ENCODE measurements around the gene TYSND1.

Gene TYSND1

GRCh38 chr10:70169011-70169410 lies 22.5 kb upstream of the TYSND1 start:
- H3K4me3 ChIP-seq (ENCODE audit: low read depth, low read length), result peak overlapping the region; percentile 94
- DNase-seq (ENCODE audit: low read depth), result no peak
- TF ChIP-seq MYC (IDR thresholded peaks at IDR 0.05; ENCODE audit: low read depth, low read length) (no peak), CTCF (IDR thresholded peaks at IDR 0.05; ENCODE audit: low read depth, low read length) (no peak)

GRCh38 chr10:70167246-70167645 lies 20.7 kb upstream of the TYSND1 start:
- TF ChIP-seq MAX (IDR thresholded peaks at IDR 0.05; ENCODE audit: low read depth, low read length) (no peak), CTCF (IDR thresholded peaks at IDR 0.05; ENCODE audit: low read depth, low read length) (no peak), POLR2A (IDR thresholded peaks at IDR 0.05; ENCODE audit: extremely low read depth, insufficient read length) (no peak), MYC (IDR thresholded peaks at IDR 0.05; ENCODE audit: low read depth, low read length) (no peak)
- H3K4me3 ChIP-seq (ENCODE audit: low read depth, low read length), result no peak overlapping the region
- DNase-seq (ENCODE audit: low read depth), result no peak

- H3K4me3 ChIP-seq (ENCODE audit: low read depth, low read length), result no peak overlapping the region
- DNase-seq (ENCODE audit: low read depth), result no peak
- no peak for TF ChIP-seq CTCF (IDR thresholded peaks at IDR 0.05; ENCODE audit: low read depth, low read length)
- TF ChIP-seq MYC (IDR thresholded peaks at IDR 0.05; ENCODE audit: low read depth, low read length), result no peak
- no peak for TF ChIP-seq POLR2A (IDR thresholded peaks at IDR 0.05; ENCODE audit: extremely low read depth, insufficient read length)
- TF ChIP-seq MAX (IDR thresholded peaks at IDR 0.05; ENCODE audit: low read depth, low read length), result no peak
Measured at GRCh38 chr10:70166394-70166793, 19.9 kb upstream of the TYSND1 start.

GRCh38 chr10:70164163-70164562 lies 17.7 kb upstream of the TYSND1 start:
- peak; percentile 73 for DNase-seq (ENCODE audit: low read depth)
- no peak overlapping the region for H3K4me3 ChIP-seq (ENCODE audit: low read depth, low read length)
- TF ChIP-seq MYC (IDR thresholded peaks at IDR 0.05; ENCODE audit: low read depth, low read length), result peak; percentile 15; the same call in 1 of the 2 replicates
- peak; percentile 32 for TF ChIP-seq MAX (IDR thresholded peaks at IDR 0.05; ENCODE audit: low read depth, low read length)
- TF ChIP-seq CTCF (IDR thresholded peaks at IDR 0.05; ENCODE audit: low read depth, low read length), result no peak
- TF ChIP-seq POLR2A (IDR thresholded peaks at IDR 0.05; ENCODE audit: extremely low read depth, insufficient read length), result no peak

- no peak overlapping the region for H3K4me3 ChIP-seq (ENCODE audit: low read depth, low read length)
- no peak for TF ChIP-seq POLR2A (IDR thresholded peaks at IDR 0.05; ENCODE audit: extremely low read depth, insufficient read length)
- no peak for TF ChIP-seq CTCF (IDR thresholded peaks at IDR 0.05; ENCODE audit: low read depth, low read length)
- no peak for TF ChIP-seq MAX (IDR thresholded peaks at IDR 0.05; ENCODE audit: low read depth, low read length)
- no peak for DNase-seq (ENCODE audit: low read depth)
Measured at GRCh38 chr10:70163448-70163847, 16.9 kb upstream of the TYSND1 start.

GRCh38 chr10:70162892-70163201 lies 16.3 kb upstream of the TYSND1 start:
- H3K4me3 ChIP-seq (ENCODE audit: low read depth, low read length), result no peak overlapping the region
- peak; percentile 59 for DNase-seq (ENCODE audit: low read depth)
- TF ChIP-seq POLR2A (IDR thresholded peaks at IDR 0.05; ENCODE audit: extremely low read depth, insufficient read length) (no peak), MAX (IDR thresholded peaks at IDR 0.05; ENCODE audit: low read depth, low read length) (no peak), CTCF (IDR thresholded peaks at IDR 0.05; ENCODE audit: low read depth, low read length) (no peak), MYC (IDR thresholded peaks at IDR 0.05; ENCODE audit: low read depth, low read length) (no peak)
